K562 (cell line): ENCODE measurements around the gene DGKB. TPM values are rescaled to one million over a fixed set of nuclear protein-coding genes. Genes with fewer than 3 reads are reported as not detected.

Source experiments
- ATAC-seq: fragments of 200-7000 bp; cut with Tn5 transposase; 3 replicates; pipeline ENCODE4 v1.9.1; 2020; ENCODE audit warnings: moderate library complexity
- BruUV-seq: library from RNA; stranded (reverse); fragments of 400-500 nt; replicated peaks from 2 replicates; lab custom pipeline; 2021; lab: Mats Ljungman, UMichigan
- CTCF ChIA-PET: fragments of 300-600 bp; formaldehyde crosslinking; extraction: SDS; loops from one replicate; lab custom pipeline; 2021; ENCODE audit warnings: low intra/inter-chr PET ratio; lab: Yijun Ruan, JAX
- POLR2A ChIA-PET: fragments of 300-600, 350-650 bp; sonication (Branson Sonifier 250); formaldehyde crosslinking; extraction: SDS; loops from one replicate; lab custom pipeline; 2021; ENCODE audit warnings: antibody characterized with exemption, inconsistent platforms; lab: Yijun Ruan, JAX
- DNase-seq, 4 experiments: peaks; one replicate each; pipeline versions ENCODE4 v3.0.0 to v3.0.0-alpha.2; 2011 to 2018; ENCODE audit warnings: low spot score in 3 of 4, mixed read lengths in 3 of 4; ENCODE audit errors: extremely low read depth in 1 of 4
- FAIRE-seq: peaks from 2 replicates; lab custom pipeline; 2011; peaks lifted over from hg19 to GRCh38; lab: Jason Lieb, UNC
- H2AFZ ChIP-seq: 2 replicates; pipeline ENCODE4 v1.6.0; 2011; ENCODE audit warnings: low read depth, low read length, control low read depth, inconsistent platforms
- H3K27ac ChIP-seq: fragments of 200-600 bp; 3 replicates; pipeline ENCODE4 v1.8.0; 2011; ENCODE audit warnings: low read depth, mild to moderate bottlenecking, control low read depth, inconsistent platforms, low read length, moderate library complexity, mixed read lengths; ENCODE audit errors: extremely low read depth
- H3K27me3 ChIP-seq, 2 experiments: fragments of 300-600 bp in 1 of 2; 2 replicates in 1 of 2; 3 replicates in 1 of 2; pipeline versions ENCODE4 v1.6.0 to v1.8.0; 2011; ENCODE audit warnings: inconsistent platforms in 2 of 2, low read length in 2 of 2, mild to moderate bottlenecking in 1 of 2, mixed read lengths in 1 of 2, moderate library complexity in 1 of 2; ENCODE audit not compliant: control insufficient read depth in 2 of 2, insufficient read depth in 2 of 2
- H3K36me3 ChIP-seq: fragments of 300-600 bp; 3 replicates; pipeline ENCODE4 v1.8.0; 2011; ENCODE audit warnings: mild to moderate bottlenecking, low read length, inconsistent platforms; ENCODE audit not compliant: control insufficient read depth, insufficient read depth
- H3K4me1 ChIP-seq, 2 experiments: fragments of 200-600 bp in 1 of 2; replicated peaks in 1 of 2; 2 replicates in 1 of 2; 3 replicates in 1 of 2; pipeline versions ENCODE4 v1.5.1 to v1.8.0; 2011; ENCODE audit warnings: inconsistent platforms in 2 of 2, low read length in 2 of 2, mild to moderate bottlenecking in 1 of 2, mixed read lengths in 1 of 2, moderate library complexity in 1 of 2; ENCODE audit not compliant: control insufficient read depth in 2 of 2, insufficient read depth in 2 of 2
- H3K4me2 ChIP-seq: 2 replicates; pipeline ENCODE4 v1.6.1; 2011; ENCODE audit warnings: low read length, control low read depth, inconsistent platforms, mixed read lengths; ENCODE audit not compliant: insufficient read depth
- H3K4me3 ChIP-seq: fragments of 200-600 bp; sonication (generic), shearing (Covaris generic); 2 replicates; pipeline ENCODE4 v1.5.1; 2016; ENCODE audit warnings: control low read depth, inconsistent platforms
- H3K79me2 ChIP-seq: fragments of 200-600 bp; 3 replicates; pipeline ENCODE4 v1.8.0; 2011; ENCODE audit warnings: low read length, inconsistent platforms; ENCODE audit not compliant: control insufficient read depth, insufficient read depth
- H3K9ac ChIP-seq, 2 experiments: 2 replicates each; pipeline versions ENCODE4 v1.6.0 to v1.6.1; 2011; ENCODE audit warnings: low read depth in 2 of 2, low read length in 2 of 2, control low read depth in 1 of 2, inconsistent platforms in 1 of 2, mild to moderate bottlenecking in 1 of 2, mixed read lengths in 1 of 2; ENCODE audit not compliant: insufficient read depth in 1 of 2
- H3K9me1 ChIP-seq: one replicate; pipeline ENCODE4 v1.6.0; 2011; ENCODE audit warnings: inconsistent platforms, mild to moderate bottlenecking, low read length, moderate library complexity; ENCODE audit not compliant: control insufficient read depth, insufficient read depth
- H3K9me3 ChIP-seq: replicated peaks from 2 replicates; pipeline ENCODE4 v1.5.1; 2011; ENCODE audit warnings: low read depth, low read length, inconsistent platforms; ENCODE audit not compliant: control insufficient read depth, insufficient read depth
- H4K20me1 ChIP-seq: replicated peaks from 2 replicates; pipeline ENCODE4 v1.6.1; 2011; ENCODE audit warnings: low read length, inconsistent platforms, mixed read lengths; ENCODE audit not compliant: control insufficient read depth, insufficient read depth
- ARHGAP35 ChIP-seq: fragments of 450-650 bp; IDR thresholded peaks from 2 replicates; pipeline ENCODE4 v1.6.1; 2018; ENCODE audit not compliant: partially characterized antibody
- BMI1 ChIP-seq: fragments of 150-350 bp; IDR thresholded peaks from 2 replicates; pipeline ENCODE4 v1.6.1; 2014; ENCODE audit warnings: low read length
- CBFA2T2 ChIP-seq: fragments of 450-650 bp; conservative IDR thresholded peaks from 2 replicates; pipeline ENCODE4 v1.6.1; 2017; ENCODE audit warnings: mild to moderate bottlenecking
- CHCHD3 ChIP-seq: fragments of 250-450 bp; sonication (Bioruptor Pico); IDR thresholded peaks from 2 replicates; pipeline ENCODE4 v2.1.2; 2022; ENCODE audit warnings: mild to moderate bottlenecking
- DIDO1 ChIP-seq: fragments of 450-650 bp; IDR thresholded peaks from 2 replicates; pipeline ENCODE4 v1.6.1; 2016; ENCODE audit warnings: low read depth, missing biosample characterization, missing genetic modification characterization
- EHMT2 ChIP-seq: fragments of 450-650 bp; IDR thresholded peaks from 2 replicates; pipeline ENCODE4 v1.6.1; 2018; ENCODE audit warnings: antibody characterized with exemption
- EP300 ChIP-seq: IDR thresholded peaks from 2 replicates; pipeline ENCODE4 v1.6.1; 2012; ENCODE audit warnings: low read length, improper control_type of control experiment
- FUS ChIP-seq: fragments of 200-400 bp; formaldehyde crosslinking; optimal IDR thresholded peaks from 2 replicates; pipeline ENCODE3; 2017; ENCODE audit warnings: low read depth, low read length
- KAT2B ChIP-seq: IDR thresholded peaks from one replicate; pipeline ENCODE4 v1.6.1; 2012; ENCODE audit warnings: low read depth, mild to moderate bottlenecking, control low read depth, inconsistent platforms, low read length, moderate library complexity
- MECOM ChIP-seq: fragments of 250-450 bp; sonication (Bioruptor Pico); IDR thresholded peaks from 2 replicates; pipeline ENCODE4 v1.8.0; 2022; ENCODE audit warnings: inconsistent platforms
- NCOA2 ChIP-seq, 2 experiments: fragments of 450-650 bp; IDR thresholded peaks; 2 replicates each; pipeline ENCODE4 v1.6.1; 2018; ENCODE audit warnings: mild to moderate bottlenecking in 2 of 2, moderate library complexity in 1 of 2; ENCODE audit not compliant: partially characterized antibody in 2 of 2
- POLR2A ChIP-seq: fragments of 450-650 bp; conservative IDR thresholded peaks from 2 replicates; pipeline ENCODE4 v1.6.1; 2016
- SETDB1 ChIP-seq: IDR thresholded peaks from one replicate; pipeline ENCODE4 v1.6.1; 2012; ENCODE audit warnings: low read length, control low read depth, inconsistent platforms
- SIX5 ChIP-seq, 2 experiments: IDR thresholded peaks; 2 replicates each; pipeline ENCODE4 v1.6.1; 2011; ENCODE audit warnings: low read length in 2 of 2, borderline replicate concordance in 1 of 2, low read depth in 1 of 2, mild to moderate bottlenecking in 1 of 2, moderate library complexity in 1 of 2; ENCODE audit not compliant: insufficient read depth in 1 of 2
- SMARCC2 ChIP-seq: fragments of 450-650 bp; IDR thresholded peaks from 2 replicates; pipeline ENCODE4 v1.6.1; 2017; ENCODE audit warnings: antibody characterized with exemption, moderate library complexity, mild to moderate bottlenecking, low read depth
- SOX6 ChIP-seq: fragments of 450-650 bp; IDR thresholded peaks from 2 replicates; pipeline ENCODE4 v1.6.1; 2014; ENCODE audit warnings: mild to moderate bottlenecking
- TEAD2 ChIP-seq: fragments of 450-650 bp; IDR thresholded peaks from 2 replicates; pipeline ENCODE4 v1.6.1; 2016; ENCODE audit warnings: missing genetic modification characterization, control low read depth, missing compliant biosample characterization
- ZNF354B ChIP-seq: fragments of 250-450 bp; sonication (Bioruptor Pico); IDR thresholded peaks from 2 replicates; pipeline ENCODE4 v1.4.0; 2020
- WGBS: fragments of 100-300 bp; shearing (Covaris generic); methylation state at CpG from one replicate; pipeline ENCODE4 v1.1.6; 2016; ENCODE audit warnings: low coverage, mixed read lengths; ENCODE audit not compliant: insufficient coverage; ENCODE audit errors: missing lambda C conversion rate; 5-methylcytosine and 5-hydroxymethylcytosine counted together
- in situ Hi-C: fragments of 300-500 bp; cut with MboI; formaldehyde crosslinking; loops from 4 replicates; pipeline ENCODE4 v1.15.0; 2018; ENCODE audit warnings: inconsistent platforms, mixed read lengths
- intact Hi-C: fragments of 100-400 bp; cut with micrococcal nuclease; formaldehyde crosslinking; loops from 2 replicates; pipeline ENCODE4 v1.14.2; 2022
- polyA plus RNA-seq, 8 experiments: library from polyadenylated mRNA; depleted of rRNA in 4 of 8; stranded (reverse) in 5 of 8; unstranded in 3 of 8; fragments of >200 nt; fragmentation: Nextera tagmentation in 2 of 8; fragmentation: Illumina TruSeq in 1 of 8; extraction: Ambion mirVana in 2 of 8; extraction: Trizol in 1 of 8; gene quantifications; 2 replicates each; pipeline versions ENCODE4 v1.2.1 to v1.2.3, GENCODE V29; 2011 to 2014; ENCODE audit warnings: inconsistent platforms in 1 of 8, missing spikeins in 1 of 8
- total RNA-seq, 7 experiments: library from RNA; depleted of rRNA in 6 of 7; stranded (reverse); fragments of >200 nt in 6 of 7; fragmentation: Illumina TruSeq in 2 of 7; extraction: Trizol in 2 of 7; gene quantifications; 2 replicates each; pipeline versions ENCODE4 v1.2.1 to v1.2.3, GENCODE V29; 2011 to 2021; ENCODE audit warnings: low replicate concordance in 1 of 7
- TF ChIP-seq, protein P1 (sequence below): fragments of 250-450 bp; sonication (Bioruptor Pico); IDR thresholded peaks from 2 replicates; pipeline ENCODE4 v1.4.0; 2020; ENCODE audit warnings: borderline replicate concordance
- TF ChIP-seq, protein P2 (sequence below): sonication (generic); formaldehyde crosslinking; IDR thresholded peaks from 2 replicates; pipeline ENCODE4 v1.5.0; 2020; ENCODE audit warnings: missing genetic modification reagents

DGKB gene
- total and polyA plus RNA-seq, 9 of the 15 experiments (the other 6 are each of a cell fraction or from before 2014, with no cell fraction given): 0.01 TPM; not detected in 8

DNA sequence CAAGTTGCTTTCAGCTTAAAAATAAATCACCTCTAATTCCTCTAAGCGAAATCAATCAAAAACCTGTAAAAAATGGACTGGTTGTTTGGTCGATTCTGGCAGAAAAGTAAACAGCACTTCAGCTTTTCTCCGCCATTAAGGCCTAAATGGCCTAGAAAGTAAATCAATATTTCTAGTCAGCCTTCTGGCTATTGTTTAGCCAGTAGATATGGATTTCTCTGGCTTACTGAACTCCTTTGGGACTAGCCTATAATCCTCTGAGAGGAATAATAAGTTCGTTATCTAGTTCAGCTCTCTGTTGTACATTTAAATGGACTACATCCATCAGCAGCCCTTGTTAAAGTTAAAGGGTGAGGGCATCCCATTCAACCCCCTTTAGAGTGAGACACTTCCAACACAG lies 513.0 kb downstream of the DGKB start (continued):
- TF ChIP-seq, protein P1, sequence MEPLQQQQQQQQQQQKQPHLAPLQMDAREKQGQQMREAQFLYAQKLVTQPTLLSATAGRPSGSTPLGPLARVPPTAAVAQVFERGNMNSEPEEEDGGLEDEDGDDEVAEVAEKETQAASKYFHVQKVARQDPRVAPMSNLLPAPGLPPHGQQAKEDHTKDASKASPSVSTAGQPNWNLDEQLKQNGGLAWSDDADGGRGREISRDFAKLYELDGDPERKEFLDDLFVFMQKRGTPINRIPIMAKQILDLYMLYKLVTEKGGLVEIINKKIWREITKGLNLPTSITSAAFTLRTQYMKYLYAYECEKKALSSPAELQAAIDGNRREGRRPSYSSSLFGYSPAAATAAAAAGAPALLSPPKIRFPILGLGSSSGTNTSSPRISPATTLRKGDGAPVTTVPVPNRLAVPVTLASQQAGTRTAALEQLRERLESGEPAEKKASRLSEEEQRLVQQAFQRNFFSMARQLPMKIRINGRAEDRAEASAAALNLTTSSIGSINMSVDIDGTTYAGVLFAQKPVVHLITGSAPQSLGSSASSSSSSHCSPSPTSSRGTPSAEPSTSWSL: no peak

DNA sequence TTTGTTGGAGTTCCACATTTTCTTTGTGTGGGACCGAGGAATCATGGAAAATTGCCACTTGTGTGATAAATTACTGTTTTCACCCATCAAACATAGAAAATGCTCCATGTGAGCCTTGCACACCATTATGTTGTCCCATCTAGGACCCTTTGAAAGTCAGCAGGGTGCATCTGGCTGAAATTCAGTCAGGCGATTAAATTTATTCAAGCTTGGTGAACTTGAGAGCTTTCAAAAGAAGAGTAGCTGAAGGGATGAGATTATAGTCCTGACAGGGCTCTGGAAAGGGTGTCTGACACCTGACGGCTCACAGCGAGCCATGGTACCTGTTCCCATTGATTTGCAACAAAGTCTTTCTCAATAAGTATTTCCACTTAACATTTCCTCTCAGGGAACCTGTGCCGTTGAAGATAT lies 513.4 kb downstream of the DGKB start:
- DNase-seq (no peak), FAIRE-seq (no peak), ATAC-seq (no peak)
- BruUV-seq: no TSS peak
- POLR2A ChIA-PET: no interaction called here
- no peak overlapping the region for H2AFZ ChIP-seq
- H3K36me3 ChIP-seq: no peaks in the 10 kb centered on the region
- no peak overlapping the region for H3K9ac ChIP-seq
- no peak overlapping the region for H3K4me2 ChIP-seq
- WGBS: 0% methylated on average over 5 of the region's 5 CpGs
- CTCF ChIA-PET: no interaction called here
- H3K9me3 ChIP-seq: peaks cover 2% of the 10 kb centered on the region; the same call in 1 of the 2 replicates
- no peaks in the 10 kb centered on the region for H3K79me2 ChIP-seq
- no peaks in the 10 kb centered on the region for H3K9me1 ChIP-seq
- intact Hi-C loops (no loop called here), in situ Hi-C loops (no loop called here)
- H3K4me3 ChIP-seq: no peak overlapping the region
- H4K20me1 ChIP-seq: no peaks in the 10 kb centered on the region
- H3K4me1 ChIP-seq: no peaks in the 10 kb centered on the region
- TF ChIP-seq ZNF354B (CRISPR knock-in tag) (no peak), SIX5 (IDR thresholded peaks at IDR 0.05; ENCODE audit: borderline replicate concordance in 1 of 2, insufficient read depth in 1 of 2, low read depth in 1 of 2, low read length in 2 of 2) (no peak), EP300 (no peak), FUS (no peak), MECOM (CRISPR knock-in tag) (no peak), CHCHD3 (CRISPR knock-in tag) (no peak), BMI1 (no peak), NCOA2 (IDR thresholded peaks at IDR 0.05; ENCODE audit: partially characterized antibody in 2 of 2) (no peak), POLR2A (no peak), SETDB1 (no peak), KAT2B (no peak), SOX6 (no peak), CBFA2T2 (no peak), TEAD2 (tag) (no peak), SMARCC2 (no peak), ARHGAP35 (no peak), DIDO1 (tag) (no peak), EHMT2 (no peak)
- TF ChIP-seq, protein P2, sequence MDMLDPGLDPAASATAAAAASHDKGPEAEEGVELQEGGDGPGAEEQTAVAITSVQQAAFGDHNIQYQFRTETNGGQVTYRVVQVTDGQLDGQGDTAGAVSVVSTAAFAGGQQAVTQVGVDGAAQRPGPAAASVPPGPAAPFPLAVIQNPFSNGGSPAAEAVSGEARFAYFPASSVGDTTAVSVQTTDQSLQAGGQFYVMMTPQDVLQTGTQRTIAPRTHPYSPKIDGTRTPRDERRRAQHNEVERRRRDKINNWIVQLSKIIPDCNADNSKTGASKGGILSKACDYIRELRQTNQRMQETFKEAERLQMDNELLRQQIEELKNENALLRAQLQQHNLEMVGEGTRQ: no peak
- no peaks in the 10 kb centered on the region for H3K27me3 ChIP-seq
- H3K27ac ChIP-seq: no peak overlapping the region
